Measurements from ENCODE around the gene SIRPA. TPM values are rescaled to one million over a fixed set of nuclear protein-coding genes. Genes with fewer than 3 reads are reported as not detected.

The SIRPA gene
- total RNA-seq, 1 experiment from 2014 or later: 37.7 TPM

GRCh38 chr20:1895674-1896483 is 672 bp downstream of the SIRPA start:
- Histone ChIP-seq H3K36me3 (peaks cover 8% of the 10 kb centered on the region), H3K4me3 (peak overlapping the region; percentile 69), H3K27me3 (no peaks in the 10 kb centered on the region), H3K9me3 (no peaks in the 10 kb centered on the region)
- no peak for DNase-seq

GRCh38 chr20:1896484-1897258 is 1.5 kb downstream of the SIRPA start:
- Histone ChIP-seq H3K36me3 (peaks cover 6% of the 10 kb centered on the region), H3K27me3 (no peaks in the 10 kb centered on the region), H3K9me3 (no peaks in the 10 kb centered on the region), H3K4me3 (peak overlapping the region; percentile 69)
- DNase-seq: no peak

- DNase-seq: no peak
- Histone ChIP-seq H3K27me3 (no peaks in the 10 kb centered on the region), H3K36me3 (peaks cover 6% of the 10 kb centered on the region), H3K4me3 (peak overlapping the region; percentile 14), H3K9me3 (no peaks in the 10 kb centered on the region)
Observed at GRCh38 chr20:1897541-1897940, 2.3 kb downstream of the SIRPA start.

GRCh38 chr20:1897965-1898464 is 2.8 kb downstream of the SIRPA start:
- H3K27me3 ChIP-seq: no peaks in the 10 kb centered on the region
- no peaks in the 10 kb centered on the region for H3K9me3 ChIP-seq
- peaks cover 6% of the 10 kb centered on the region for H3K36me3 ChIP-seq
- DNase-seq: no peak
- no peak overlapping the region for H3K4me3 ChIP-seq

GRCh38 chr20:1898482-1899240 is 3.5 kb downstream of the SIRPA start:
- Histone ChIP-seq H3K4me3 (no peak overlapping the region), H3K9me3 (no peaks in the 10 kb centered on the region), H3K27me3 (no peaks in the 10 kb centered on the region), H3K36me3 (peaks cover 6% of the 10 kb centered on the region)
- peak; percentile 55 for DNase-seq

- H3K4me3 ChIP-seq: no peak overlapping the region
- DNase-seq: no peak
- H3K36me3 ChIP-seq: peaks cover 6% of the 10 kb centered on the region
- no peaks in the 10 kb centered on the region for H3K27me3 ChIP-seq
- no peaks in the 10 kb centered on the region for H3K9me3 ChIP-seq
Observed at GRCh38 chr20:1899241-1899525, 4.0 kb downstream of the SIRPA start.

GRCh38 chr20:1900321-1900801 is 5.2 kb downstream of the SIRPA start:
- peak; percentile 43 for DNase-seq
- H3K36me3 ChIP-seq: peaks cover 6% of the 10 kb centered on the region
- no peaks in the 10 kb centered on the region for H3K27me3 ChIP-seq
- H3K9me3 ChIP-seq: no peaks in the 10 kb centered on the region
- no peak overlapping the region for H3K4me3 ChIP-seq

GRCh38 chr20:1901704-1902103 is 6.5 kb downstream of the SIRPA start:
- Histone ChIP-seq H3K4me3 (no peak overlapping the region), H3K27me3 (no peaks in the 10 kb centered on the region), H3K36me3 (peaks cover 11% of the 10 kb centered on the region), H3K9me3 (no peaks in the 10 kb centered on the region)
- no peak for DNase-seq

GRCh38 chr20:1902188-1902587 is 7.0 kb downstream of the SIRPA start:
- no peak for DNase-seq
- no peaks in the 10 kb centered on the region for H3K27me3 ChIP-seq
- peaks cover 11% of the 10 kb centered on the region for H3K36me3 ChIP-seq
- no peaks in the 10 kb centered on the region for H3K9me3 ChIP-seq
- H3K4me3 ChIP-seq: no peak overlapping the region

GRCh38 chr20:1904135-1904534 is 8.9 kb downstream of the SIRPA start:
- H3K4me3 ChIP-seq: no peak overlapping the region
- H3K27me3 ChIP-seq: no peaks in the 10 kb centered on the region
- no peak for DNase-seq
- peaks cover 8% of the 10 kb centered on the region for H3K36me3 ChIP-seq
- no peaks in the 10 kb centered on the region for H3K9me3 ChIP-seq

- peaks cover 10% of the 10 kb centered on the region for H3K36me3 ChIP-seq
- no peak for DNase-seq
- no peaks in the 10 kb centered on the region for H3K27me3 ChIP-seq
- H3K9me3 ChIP-seq: no peaks in the 10 kb centered on the region
- H3K4me3 ChIP-seq: no peak overlapping the region
Observed at GRCh38 chr20:1905009-1905408, 9.8 kb downstream of the SIRPA start.

- peaks cover 14% of the 10 kb centered on the region for H3K36me3 ChIP-seq
- H3K9me3 ChIP-seq: no peaks in the 10 kb centered on the region
- no peaks in the 10 kb centered on the region for H3K27me3 ChIP-seq
- H3K4me3 ChIP-seq: no peak overlapping the region
- no peak for DNase-seq
Observed at GRCh38 chr20:1905693-1906092, 10.5 kb downstream of the SIRPA start.

- Histone ChIP-seq H3K9me3 (no peaks in the 10 kb centered on the region), H3K36me3 (peaks cover 18% of the 10 kb centered on the region), H3K4me3 (no peak overlapping the region), H3K27me3 (no peaks in the 10 kb centered on the region)
- no peak for DNase-seq
Observed at GRCh38 chr20:1906361-1907051, 11.3 kb downstream of the SIRPA start.

- H3K4me3 ChIP-seq: no peak overlapping the region
- H3K9me3 ChIP-seq: no peaks in the 10 kb centered on the region
- peak; percentile 81 for DNase-seq
- no peaks in the 10 kb centered on the region for H3K27me3 ChIP-seq
- H3K36me3 ChIP-seq: peaks cover 16% of the 10 kb centered on the region
Observed at GRCh38 chr20:1907586-1907985, 12.4 kb downstream of the SIRPA start.

- no peak overlapping the region for H3K4me3 ChIP-seq
- DNase-seq: no peak
- peaks cover 16% of the 10 kb centered on the region for H3K36me3 ChIP-seq
- no peaks in the 10 kb centered on the region for H3K9me3 ChIP-seq
- H3K27me3 ChIP-seq: no peaks in the 10 kb centered on the region
Observed at GRCh38 chr20:1908191-1908590, 13.0 kb downstream of the SIRPA start.

GRCh38 chr20:1909097-1909496 is 13.9 kb downstream of the SIRPA start:
- Histone ChIP-seq H3K4me3 (no peak overlapping the region), H3K36me3 (peaks cover 16% of the 10 kb centered on the region), H3K9me3 (no peaks in the 10 kb centered on the region), H3K27me3 (no peaks in the 10 kb centered on the region)
- DNase-seq: no peak
